GM23248 (cell line): Measurements from ENCODE around the gene ZSWIM3.

Source experiments
- EZH2 ChIP-seq: fragments of 200-600 bp; sonication (generic); IDR thresholded peaks from 2 replicates; pipeline ENCODE4 v1.6.1; 2018; ENCODE audit warnings: antibody characterized with exemption, mild to moderate bottlenecking; ENCODE audit not compliant: insufficient read depth, poor library complexity, severe bottlenecking
- EZH2phosphoT487 ChIP-seq: fragments of 200-600 bp; sonication (generic); IDR thresholded peaks from 2 replicates; pipeline ENCODE4 v1.6.1; 2018; ENCODE audit warnings: antibody characterized with exemption, moderate library complexity, mild to moderate bottlenecking, low read depth; ENCODE audit not compliant: insufficient read depth

GRCh38 chr20:45845452-45845851 lies 12.0 kb upstream of the ZSWIM3 start:
- TF ChIP-seq EZH2 = no peak
- no peak for TF ChIP-seq EZH2phosphoT487
